CD4-positive, alpha-beta T cell (primary cell): ENCODE data around the gene DCAF16. TPM values are rescaled to one million over a fixed set of nuclear protein-coding genes. Genes with fewer than 3 reads are reported as not detected.

Experiments used
- ATAC-seq: fragments of 200-7000 bp; cut with Tn5 transposase; one replicate; pipeline ENCODE4 v1.10.0; 2022; ENCODE audit warnings: mild to moderate bottlenecking; ENCODE audit not compliant: poor library complexity
- CTCF ChIA-PET: fragments of 350-600 bp; sonication (Branson Sonifier 250); formaldehyde crosslinking; loops from one replicate; lab custom pipeline; 2021; ENCODE audit warnings: antibody characterized with exemption, inconsistent platforms; lab: Charles Lee
- POLR2A ChIA-PET: fragments of 350-600 bp; sonication (Branson Sonifier 250); formaldehyde crosslinking; loops from one replicate; lab custom pipeline; 2021; ENCODE audit warnings: antibody characterized with exemption, inconsistent platforms; lab: Charles Lee
- DNase-seq, 14 experiments: peaks; one replicate each; pipeline ENCODE4 v3.0.0-alpha.2; 2013 to 2020; ENCODE audit warnings: mixed read lengths in 2 of 14
- H3K27ac ChIP-seq, 2 donors: one replicate each; pipeline versions ENCODE4 v1.5.1 to v1.7.0; 2013; ENCODE audit warnings: low read length in 2 of 2, low read depth in 1 of 2, mild to moderate bottlenecking in 1 of 2
- H3K27me3 ChIP-seq, 2 experiments: 1 replicate in 1 of 2; 2 replicates in 1 of 2; pipeline versions ENCODE4 v1.6.1 to v1.7.0; 2013; ENCODE audit warnings: low read length in 2 of 2, control low read depth in 1 of 2, mild to moderate bottlenecking in 1 of 2, moderate library complexity in 1 of 2; ENCODE audit not compliant: insufficient read depth in 2 of 2, control insufficient read depth in 1 of 2
- H3K36me3 ChIP-seq: one replicate; pipeline ENCODE4 v1.6.1; 2013; ENCODE audit warnings: low read length, control low read depth; ENCODE audit not compliant: insufficient read depth
- H3K4me1 ChIP-seq: one replicate; pipeline ENCODE4 v1.6.1; 2013; ENCODE audit warnings: low read length, control low read depth; ENCODE audit not compliant: insufficient read depth
- H3K4me3 ChIP-seq: one replicate; pipeline ENCODE4 v1.5.1; 2013; ENCODE audit warnings: mild to moderate bottlenecking, low read length, moderate library complexity
- H3K9me3 ChIP-seq, 2 experiments: 1 replicate in 1 of 2; 2 replicates in 1 of 2; pipeline versions ENCODE4 v1.6.1 to v1.7.0; 2013; ENCODE audit warnings: low read length in 2 of 2, mild to moderate bottlenecking in 2 of 2, control low read depth in 1 of 2, moderate library complexity in 1 of 2; ENCODE audit not compliant: control insufficient read depth in 1 of 2, insufficient read depth in 1 of 2
- H3K27ac Mint-ChIP-seq: one replicate; pipeline ENCODE4 v1.8.0; 2020; ENCODE audit warnings: mixed read lengths
- H3K27me3 Mint-ChIP-seq: one replicate; pipeline ENCODE4 v1.8.0; 2021; ENCODE audit warnings: mixed read lengths
- H3K36me3 Mint-ChIP-seq: one replicate; pipeline ENCODE4 v1.8.0; 2021; ENCODE audit warnings: low read depth, mixed read lengths
- H3K4me1 Mint-ChIP-seq: one replicate; pipeline ENCODE4 v1.8.0; 2021; ENCODE audit warnings: low read depth, mixed read lengths
- H3K4me3 Mint-ChIP-seq: one replicate; pipeline ENCODE4 v1.8.0; 2020; ENCODE audit warnings: mild to moderate bottlenecking, mixed read lengths
- H3K9me3 Mint-ChIP-seq: one replicate; pipeline ENCODE4 v1.8.0; 2020; ENCODE audit warnings: mixed read lengths
- intact Hi-C, 2 experiments: fragments of 100-400 bp; cut with DNase I in 1 of 2; cut with micrococcal nuclease in 1 of 2; formaldehyde crosslinking; loops; one replicate each; pipeline versions ENCODE4 v1.15.1 to v1.9.0; 2023 to 2025; cut with DNase I, micrococcal nuclease
- total RNA-seq, 174 experiments: library from RNA in 2 of 174; stranded (reverse) in 2 of 174; gene quantifications; one replicate each; pipeline ENCODE4 v1.2.3 and lab custom pipeline; 2021 to 2026
- TF ChIP-seq, protein P1 (sequence below): fragments of 200-600 bp; IDR thresholded peaks from one replicate; pipeline ENCODE4 v1.8.0; 2022; ENCODE audit warnings: antibody characterized with exemption, mild to moderate bottlenecking

Gene DCAF16
- total RNA-seq, 2 experiments from 2014 or later: 88.5 to 91.4 TPM

DNA sequence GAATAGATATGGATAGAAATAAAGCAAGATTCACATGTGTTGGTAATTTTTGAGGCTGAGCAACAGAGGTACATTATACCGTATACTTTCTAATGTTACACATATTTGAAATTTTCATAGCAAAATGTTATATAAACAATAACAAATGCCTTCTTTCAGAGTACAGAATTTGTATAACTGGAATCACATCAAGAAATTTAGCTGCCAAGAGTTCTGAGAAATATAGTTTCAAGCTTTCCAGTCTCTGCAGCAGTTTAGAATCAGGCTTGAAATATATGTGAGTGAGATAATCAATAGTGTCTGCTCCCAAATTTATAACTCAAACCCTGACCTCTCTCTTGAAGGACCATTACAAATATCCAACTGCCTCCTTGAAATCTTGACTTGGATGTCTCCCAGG lies 52.9 kb downstream of the DCAF16 start:
- no peaks in the 10 kb centered on the region for H3K27me3 ChIP-seq
- H3K27ac Mint-ChIP-seq: no peak overlapping the region
- no peaks in the 10 kb centered on the region for H3K36me3 Mint-ChIP-seq
- no peaks in the 10 kb centered on the region for H3K36me3 ChIP-seq
- DNase-seq (no peak), ATAC-seq (no peak)
- CTCF ChIA-PET: no interaction called here
- peaks cover 6% of the 10 kb centered on the region for H3K27me3 Mint-ChIP-seq
- H3K9me3 Mint-ChIP-seq: no peaks in the 10 kb centered on the region
- H3K9me3 ChIP-seq: no peaks in the 10 kb centered on the region
- no peak overlapping the region for H3K27ac ChIP-seq
- POLR2A ChIA-PET: no interaction called here
- H3K4me1 ChIP-seq: no peaks in the 10 kb centered on the region
- no peak overlapping the region for H3K4me3 ChIP-seq
- TF ChIP-seq, protein P1, sequence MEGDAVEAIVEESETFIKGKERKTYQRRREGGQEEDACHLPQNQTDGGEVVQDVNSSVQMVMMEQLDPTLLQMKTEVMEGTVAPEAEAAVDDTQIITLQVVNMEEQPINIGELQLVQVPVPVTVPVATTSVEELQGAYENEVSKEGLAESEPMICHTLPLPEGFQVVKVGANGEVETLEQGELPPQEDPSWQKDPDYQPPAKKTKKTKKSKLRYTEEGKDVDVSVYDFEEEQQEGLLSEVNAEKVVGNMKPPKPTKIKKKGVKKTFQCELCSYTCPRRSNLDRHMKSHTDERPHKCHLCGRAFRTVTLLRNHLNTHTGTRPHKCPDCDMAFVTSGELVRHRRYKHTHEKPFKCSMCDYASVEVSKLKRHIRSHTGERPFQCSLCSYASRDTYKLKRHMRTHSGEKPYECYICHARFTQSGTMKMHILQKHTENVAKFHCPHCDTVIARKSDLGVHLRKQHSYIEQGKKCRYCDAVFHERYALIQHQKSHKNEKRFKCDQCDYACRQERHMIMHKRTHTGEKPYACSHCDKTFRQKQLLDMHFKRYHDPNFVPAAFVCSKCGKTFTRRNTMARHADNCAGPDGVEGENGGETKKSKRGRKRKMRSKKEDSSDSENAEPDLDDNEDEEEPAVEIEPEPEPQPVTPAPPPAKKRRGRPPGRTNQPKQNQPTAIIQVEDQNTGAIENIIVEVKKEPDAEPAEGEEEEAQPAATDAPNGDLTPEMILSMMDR: no peak
- H3K4me3 Mint-ChIP-seq: no peak overlapping the region
- intact Hi-C loops: no loop called here
- H3K4me1 Mint-ChIP-seq: no peaks in the 10 kb centered on the region

DNA sequence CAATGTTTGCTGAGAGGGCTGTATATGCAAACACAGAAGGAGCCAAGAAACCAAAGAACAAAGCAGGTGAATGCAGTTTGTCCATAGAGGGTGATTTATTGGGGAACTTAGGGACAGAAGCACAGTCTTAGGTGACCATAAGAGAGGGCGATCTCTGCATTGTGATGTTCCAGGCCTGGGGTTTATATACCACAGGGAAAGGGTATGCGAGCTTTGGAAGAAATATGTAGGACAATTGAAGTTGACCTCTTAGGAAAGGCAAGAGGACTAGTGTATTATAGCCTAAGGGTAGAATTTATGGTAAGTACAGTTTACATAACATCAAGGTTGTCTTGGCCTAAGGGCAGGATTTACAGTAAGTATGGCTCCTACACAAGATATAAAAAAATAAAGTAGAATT lies 56.9 kb downstream of the DCAF16 start:
- Mint-ChIP-seq H3K27ac (no peak overlapping the region), H3K27me3 (peaks cover 10% of the 10 kb centered on the region), H3K36me3 (no peaks in the 10 kb centered on the region), H3K4me3 (no peak overlapping the region), H3K4me1 (no peaks in the 10 kb centered on the region), H3K9me3 (no peaks in the 10 kb centered on the region)
- no peaks in the 10 kb centered on the region for H3K36me3 ChIP-seq
- ATAC-seq (no peak), DNase-seq (no peak)
- no peaks in the 10 kb centered on the region for H3K4me1 ChIP-seq
- no peak overlapping the region for H3K27ac ChIP-seq
- CTCF ChIA-PET: no interaction called here
- no peak overlapping the region for H3K4me3 ChIP-seq
- intact Hi-C loops: no loop called here
- no peaks in the 10 kb centered on the region for H3K27me3 ChIP-seq
- POLR2A ChIA-PET: no interaction called here
- TF ChIP-seq, protein P1: no peak
- no peaks in the 10 kb centered on the region for H3K9me3 ChIP-seq

Other genes with a start within 250 kb of the DCAF16 start
- 10 to 100 TPM; 61.6 TPM for gene LAP3, start 233.6 kb downstream of the DCAF16 start, total RNA-seq
- 10 to 100 TPM; 50.5 to 64.7 TPM for gene MED28, start 196.1 kb downstream of the DCAF16 start, total RNA-seq
- gene FAM184B, start 29.1 kb downstream of the DCAF16 start, total RNA-seq: not detected
- gene NCAPG, start 222 bp upstream of the DCAF16 start, total RNA-seq: under 1 TPM; 0.58 to 0.61 TPM
- 1 to 10 TPM; 6.3 to 6.5 TPM for gene LCORL, start 211.0 kb upstream of the DCAF16 start, total RNA-seq